ENCODE measurements around the gene POLE.

Gene POLE

GRCh38 chr12:132675757-132676432 is 11.2 kb downstream of the POLE start:
- no peaks in the 10 kb centered on the region for H3K9me3 ChIP-seq (ENCODE audit: insufficient read depth, low read depth, low read length)
- H3K36me3 ChIP-seq (ENCODE audit: insufficient read depth, low read length): peaks cover 95% of the 10 kb centered on the region
- no peak overlapping the region for H3K4me3 ChIP-seq (ENCODE audit: low read length)
- 97% methylated on average over 14 of the region's 14 CpGs for WGBS
- no peak overlapping the region for H3K27ac ChIP-seq (ENCODE audit: low read depth, low read length)
- H3K27me3 ChIP-seq (ENCODE audit: insufficient read depth, low read length): no peaks in the 10 kb centered on the region
- H3K9ac ChIP-seq (ENCODE audit: low read depth, low read length): no peak overlapping the region
- no peaks in the 10 kb centered on the region for H3K4me1 ChIP-seq (ENCODE audit: insufficient read depth, low read length)

- Histone ChIP-seq H3K4me3 (ENCODE audit: low read length) (no peak overlapping the region), H3K27me3 (ENCODE audit: insufficient read depth, low read length) (no peaks in the 10 kb centered on the region), H3K27ac (ENCODE audit: low read depth, low read length) (no peak overlapping the region), H3K36me3 (ENCODE audit: insufficient read depth, low read length) (peaks cover 94% of the 10 kb centered on the region), H3K9ac (ENCODE audit: low read depth, low read length) (no peak overlapping the region), H3K4me1 (ENCODE audit: insufficient read depth, low read length) (no peaks in the 10 kb centered on the region), H3K9me3 (ENCODE audit: insufficient read depth, low read depth, low read length) (no peaks in the 10 kb centered on the region)
- WGBS: 95% methylated on average over 5 of the region's 5 CpGs
These were observed 12.6 kb downstream of the POLE start for GRCh38 chr12:132674561-132674960.

GRCh38 chr12:132673288-132674179 is 13.6 kb downstream of the POLE start:
- no peaks in the 10 kb centered on the region for H3K4me1 ChIP-seq (ENCODE audit: insufficient read depth, low read length)
- H3K36me3 ChIP-seq (ENCODE audit: insufficient read depth, low read length): peaks cover 94% of the 10 kb centered on the region
- no peak overlapping the region for H3K9ac ChIP-seq (ENCODE audit: low read depth, low read length)
- H3K27ac ChIP-seq (ENCODE audit: low read depth, low read length): no peak overlapping the region
- no peaks in the 10 kb centered on the region for H3K9me3 ChIP-seq (ENCODE audit: insufficient read depth, low read depth, low read length)
- 94% methylated on average over 26 of the region's 27 CpGs for WGBS
- no peaks in the 10 kb centered on the region for H3K27me3 ChIP-seq (ENCODE audit: insufficient read depth, low read length)
- H3K4me3 ChIP-seq (ENCODE audit: low read length): no peak overlapping the region

- 94% methylated on average over 12 of the region's 12 CpGs for WGBS
- peaks cover 94% of the 10 kb centered on the region for H3K36me3 ChIP-seq (ENCODE audit: insufficient read depth, low read length)
- H3K9me3 ChIP-seq (ENCODE audit: insufficient read depth, low read depth, low read length): no peaks in the 10 kb centered on the region
- no peak overlapping the region for H3K9ac ChIP-seq (ENCODE audit: low read depth, low read length)
- no peaks in the 10 kb centered on the region for H3K27me3 ChIP-seq (ENCODE audit: insufficient read depth, low read length)
- H3K27ac ChIP-seq (ENCODE audit: low read depth, low read length): no peak overlapping the region
- H3K4me1 ChIP-seq (ENCODE audit: insufficient read depth, low read length): no peaks in the 10 kb centered on the region
- H3K4me3 ChIP-seq (ENCODE audit: low read length): no peak overlapping the region
These were observed 14.5 kb downstream of the POLE start for GRCh38 chr12:132672678-132673077.

GRCh38 chr12:132672116-132672515 is 15.0 kb downstream of the POLE start:
- Histone ChIP-seq H3K4me1 (ENCODE audit: insufficient read depth, low read length) (no peaks in the 10 kb centered on the region), H3K4me3 (ENCODE audit: low read length) (no peak overlapping the region), H3K27ac (ENCODE audit: low read depth, low read length) (no peak overlapping the region), H3K36me3 (ENCODE audit: insufficient read depth, low read length) (peaks cover 94% of the 10 kb centered on the region), H3K27me3 (ENCODE audit: insufficient read depth, low read length) (no peaks in the 10 kb centered on the region), H3K9me3 (ENCODE audit: insufficient read depth, low read depth, low read length) (no peaks in the 10 kb centered on the region), H3K9ac (ENCODE audit: low read depth, low read length) (no peak overlapping the region)
- 93% methylated on average over 16 of the region's 16 CpGs for WGBS

- Histone ChIP-seq H3K4me1 (ENCODE audit: insufficient read depth, low read length) (no peaks in the 10 kb centered on the region), H3K36me3 (ENCODE audit: insufficient read depth, low read length) (peaks cover 94% of the 10 kb centered on the region), H3K9ac (ENCODE audit: low read depth, low read length) (no peak overlapping the region), H3K27ac (ENCODE audit: low read depth, low read length) (no peak overlapping the region), H3K27me3 (ENCODE audit: insufficient read depth, low read length) (no peaks in the 10 kb centered on the region), H3K9me3 (ENCODE audit: insufficient read depth, low read depth, low read length) (no peaks in the 10 kb centered on the region), H3K4me3 (ENCODE audit: low read length) (no peak overlapping the region)
- WGBS: 93% methylated on average over 17 of the region's 17 CpGs
These were observed 17.8 kb downstream of the POLE start for GRCh38 chr12:132669166-132669879.

GRCh38 chr12:132668191-132669088 is 18.7 kb downstream of the POLE start:
- 97% methylated on average over 30 of the region's 30 CpGs for WGBS
- no peaks in the 10 kb centered on the region for H3K27me3 ChIP-seq (ENCODE audit: insufficient read depth, low read length)
- H3K4me3 ChIP-seq (ENCODE audit: low read length): no peak overlapping the region
- H3K9me3 ChIP-seq (ENCODE audit: insufficient read depth, low read depth, low read length): no peaks in the 10 kb centered on the region
- H3K36me3 ChIP-seq (ENCODE audit: insufficient read depth, low read length): peaks cover 95% of the 10 kb centered on the region
- H3K4me1 ChIP-seq (ENCODE audit: insufficient read depth, low read length): no peaks in the 10 kb centered on the region
- H3K9ac ChIP-seq (ENCODE audit: low read depth, low read length): no peak overlapping the region
- no peak overlapping the region for H3K27ac ChIP-seq (ENCODE audit: low read depth, low read length)

GRCh38 chr12:132665794-132666193 is 21.3 kb downstream of the POLE start:
- Histone ChIP-seq H3K27ac (ENCODE audit: low read depth, low read length) (no peak overlapping the region), H3K9me3 (ENCODE audit: insufficient read depth, low read depth, low read length) (no peaks in the 10 kb centered on the region), H3K4me3 (ENCODE audit: low read length) (no peak overlapping the region), H3K27me3 (ENCODE audit: insufficient read depth, low read length) (no peaks in the 10 kb centered on the region), H3K4me1 (ENCODE audit: insufficient read depth, low read length) (no peaks in the 10 kb centered on the region), H3K36me3 (ENCODE audit: insufficient read depth, low read length) (peaks cover 95% of the 10 kb centered on the region), H3K9ac (ENCODE audit: low read depth, low read length) (no peak overlapping the region)
- WGBS: 89% methylated on average over 6 of the region's 6 CpGs

- Histone ChIP-seq H3K36me3 (ENCODE audit: insufficient read depth, low read length) (peaks cover 98% of the 10 kb centered on the region), H3K4me3 (ENCODE audit: low read length) (no peak overlapping the region)
- 95% methylated on average over 13 of the region's 13 CpGs for WGBS
These were observed 22.0 kb downstream of the POLE start for GRCh38 chr12:132665149-132665491.

GRCh38 chr12:132664206-132665148 is 22.7 kb downstream of the POLE start:
- Histone ChIP-seq H3K4me3 (ENCODE audit: low read length) (no peak overlapping the region), H3K9me3 (ENCODE audit: insufficient read depth, low read depth, low read length) (no peaks in the 10 kb centered on the region), H3K36me3 (ENCODE audit: insufficient read depth, low read length) (peaks cover 99% of the 10 kb centered on the region), H3K4me1 (ENCODE audit: insufficient read depth, low read length) (no peaks in the 10 kb centered on the region), H3K27ac (ENCODE audit: low read depth, low read length) (no peak overlapping the region), H3K9ac (ENCODE audit: low read depth, low read length) (no peak overlapping the region), H3K27me3 (ENCODE audit: insufficient read depth, low read length) (no peaks in the 10 kb centered on the region)
- 92% methylated on average over 21 of the region's 21 CpGs for WGBS

More at GRCh38 chr12:132665149-132665491, 22.0 kb downstream of the POLE start:
- Histone ChIP-seq H3K27ac (ENCODE audit: low read depth, low read length) (no peak overlapping the region), H3K9ac (ENCODE audit: low read depth, low read length) (no peak overlapping the region), H3K9me3 (ENCODE audit: insufficient read depth, low read depth, low read length) (no peaks in the 10 kb centered on the region), H3K27me3 (ENCODE audit: insufficient read depth, low read length) (no peaks in the 10 kb centered on the region), H3K4me1 (ENCODE audit: insufficient read depth, low read length) (no peaks in the 10 kb centered on the region)
